Activated naive CD4-positive, alpha-beta T cell treated with anti-CD3 and anti-CD28 coated beads, Interleukin-2, amount 10 ng/mL, durations not matched to agents 7 days and 5 days (primary cell): ENCODE measurements around the gene PRL.

Source experiments
- CTCF ChIA-PET: fragments of 350-600 bp; sonication (Branson Sonifier 250); formaldehyde crosslinking; loops from one replicate; lab custom pipeline; 2021; ENCODE audit warnings: antibody characterized with exemption; lab: Charles Lee
- DNase-seq: peaks from one replicate; pipeline ENCODE4 v3.0.0-alpha.2; 2020
- H3K27ac Mint-ChIP-seq: one replicate; pipeline ENCODE4 v1.8.0; 2021; ENCODE audit warnings: mild to moderate bottlenecking, moderate library complexity, mixed read lengths
- H3K27me3 Mint-ChIP-seq: one replicate; pipeline ENCODE4 v1.8.0; 2021; ENCODE audit warnings: mild to moderate bottlenecking, mixed read lengths
- H3K36me3 Mint-ChIP-seq: one replicate; pipeline ENCODE4 v1.8.0; 2021; ENCODE audit warnings: mixed read lengths
- H3K4me1 Mint-ChIP-seq: one replicate; pipeline ENCODE4 v1.8.0; 2021; ENCODE audit warnings: mixed read lengths
- H3K4me3 Mint-ChIP-seq: one replicate; pipeline ENCODE4 v1.8.0; 2021; ENCODE audit warnings: mild to moderate bottlenecking, moderate library complexity, mixed read lengths
- H3K9me3 Mint-ChIP-seq: one replicate; pipeline ENCODE4 v1.8.0; 2021; ENCODE audit warnings: mixed read lengths

PRL gene

DNA sequence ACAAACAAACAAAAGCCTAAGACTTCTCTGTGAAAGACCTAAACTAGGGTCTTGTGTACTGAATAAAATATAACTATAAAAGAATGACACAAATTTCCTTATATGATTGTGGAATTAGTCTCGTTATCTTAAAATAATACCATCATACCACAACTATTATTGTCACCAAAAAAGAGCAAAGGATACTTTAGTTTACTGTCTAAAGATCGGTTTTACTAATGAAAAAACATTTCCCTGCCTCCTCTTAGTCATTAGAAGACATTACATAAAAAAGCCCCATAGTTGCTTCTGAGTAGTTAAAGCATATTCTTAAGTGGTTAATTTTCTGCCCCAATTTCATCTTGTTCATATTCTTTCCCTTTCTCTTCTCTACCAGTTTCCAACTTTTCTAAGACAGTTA is 33.1 kb downstream of the PRL start:
- H3K27me3 Mint-ChIP-seq: no peaks in the 10 kb centered on the region
- H3K4me3 Mint-ChIP-seq: no peak overlapping the region
- H3K4me1 Mint-ChIP-seq: no peaks in the 10 kb centered on the region
- CTCF ChIA-PET: no interaction called here
- H3K27ac Mint-ChIP-seq: no peak overlapping the region
- H3K36me3 Mint-ChIP-seq: no peaks in the 10 kb centered on the region
- H3K9me3 Mint-ChIP-seq: no peaks in the 10 kb centered on the region
- DNase-seq: no peak

DNA sequence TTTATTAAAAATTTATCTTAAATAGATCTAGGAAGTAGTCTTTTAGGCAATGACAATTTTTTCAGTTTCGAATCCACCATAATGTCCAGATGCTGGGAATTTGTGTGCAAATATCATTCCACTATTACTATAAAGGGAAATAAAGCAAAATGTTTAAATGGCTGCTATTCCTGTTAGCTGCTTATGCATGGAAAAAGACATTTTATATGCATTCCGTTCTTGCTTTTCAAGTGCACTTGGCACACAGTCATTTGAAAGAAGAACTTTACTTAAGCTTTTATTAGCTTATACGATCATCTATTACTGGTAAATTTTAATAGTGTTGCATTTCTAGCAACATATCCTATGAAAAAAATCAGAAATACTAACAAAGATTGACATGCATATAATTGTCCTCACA is 42.0 kb downstream of the PRL start:
- Mint-ChIP-seq H3K4me3 (no peak overlapping the region), H3K27ac (no peak overlapping the region), H3K27me3 (no peaks in the 10 kb centered on the region)

DNA sequence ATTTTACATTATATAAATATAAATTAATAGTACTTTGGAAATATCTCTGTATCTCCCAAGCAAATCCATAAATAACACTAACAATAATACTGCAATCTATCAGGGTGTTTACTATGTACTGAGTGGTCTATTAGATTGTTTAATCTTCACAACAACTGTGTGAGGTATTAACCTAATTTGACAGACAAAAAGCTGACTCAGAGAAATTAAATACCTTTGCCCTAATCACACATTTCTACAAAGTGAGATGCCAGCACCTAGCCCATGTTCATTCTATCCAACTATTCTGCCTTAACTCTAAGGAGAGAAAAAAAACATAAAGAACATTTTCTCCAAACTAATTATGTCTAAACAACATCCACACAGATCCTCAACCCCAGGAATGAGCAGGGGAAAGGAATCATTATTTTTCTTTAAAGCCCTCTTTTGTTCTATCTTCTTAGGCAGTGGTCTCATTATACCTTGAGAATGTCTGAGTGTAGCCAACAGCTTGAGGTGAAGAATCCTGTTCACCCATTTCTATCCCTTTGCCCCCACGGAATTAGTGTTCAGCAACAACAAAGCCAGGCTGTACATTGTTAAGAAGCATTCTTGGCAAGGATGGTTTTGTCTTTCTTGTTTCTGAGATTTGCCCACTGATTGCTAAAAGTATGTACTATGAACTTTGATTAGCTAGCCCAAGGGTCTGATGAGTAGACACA is 42.7 kb downstream of the PRL start:
- CTCF ChIA-PET: no interaction called here
- Mint-ChIP-seq H3K9me3 (peaks cover 2% of the 10 kb centered on the region), H3K36me3 (no peaks in the 10 kb centered on the region), H3K4me1 (no peaks in the 10 kb centered on the region), H3K27ac (no peak overlapping the region), H3K4me3 (no peak overlapping the region), H3K27me3 (no peaks in the 10 kb centered on the region)
- DNase-seq: no peak

More for the DNA sequence above, 42.0 kb downstream of the PRL start:
- Mint-ChIP-seq H3K4me1 (no peaks in the 10 kb centered on the region), H3K36me3 (no peaks in the 10 kb centered on the region), H3K9me3 (peaks cover 2% of the 10 kb centered on the region)
- CTCF ChIA-PET: no interaction called here
- no peak for DNase-seq

DNA sequence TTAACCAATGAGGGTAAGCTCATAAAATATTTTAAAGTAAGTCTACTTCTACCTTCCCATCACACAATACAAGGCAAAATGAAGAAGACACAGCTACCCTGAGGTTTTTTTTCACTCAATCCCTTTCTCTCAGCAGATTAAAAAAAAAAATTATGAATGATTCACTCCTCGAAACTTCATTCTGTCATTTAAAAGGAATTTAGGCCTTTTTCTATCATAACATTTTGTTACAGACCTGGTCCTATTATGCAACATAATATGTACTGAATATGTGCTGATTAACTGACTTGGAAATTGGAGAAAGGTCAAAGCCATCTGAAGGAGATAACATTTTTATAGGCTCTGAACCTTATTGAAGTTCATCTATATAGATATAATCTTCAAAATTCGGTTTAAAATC is 45.5 kb downstream of the PRL start:
- no peak for DNase-seq
- no peaks in the 10 kb centered on the region for H3K36me3 Mint-ChIP-seq
- CTCF ChIA-PET: no interaction called here
- no peak overlapping the region for H3K27ac Mint-ChIP-seq
- peaks cover 2% of the 10 kb centered on the region for H3K9me3 Mint-ChIP-seq
- H3K27me3 Mint-ChIP-seq: no peaks in the 10 kb centered on the region
- no peaks in the 10 kb centered on the region for H3K4me1 Mint-ChIP-seq
- no peak overlapping the region for H3K4me3 Mint-ChIP-seq

DNA sequence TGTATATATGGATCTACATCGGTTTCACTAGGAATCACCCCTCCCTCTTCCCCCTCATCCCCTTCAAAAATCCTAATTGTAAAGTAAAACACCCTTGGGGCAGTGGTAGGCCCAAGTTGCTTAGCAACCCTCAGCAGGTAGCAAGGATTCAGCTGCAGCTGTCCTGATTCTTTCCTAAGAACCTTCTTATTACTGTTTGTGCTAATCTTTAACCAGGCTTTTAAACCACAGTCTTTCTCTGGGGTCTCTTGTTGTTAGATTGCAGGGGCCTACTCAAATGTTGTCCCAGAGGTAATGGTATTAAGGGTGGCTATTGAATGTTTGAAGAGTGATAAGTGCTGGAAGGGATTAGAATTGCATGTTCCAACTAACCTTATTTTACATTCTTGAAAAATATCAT is 46.4 kb downstream of the PRL start:
- H3K4me3 Mint-ChIP-seq: no peak overlapping the region
- peaks cover 4% of the 10 kb centered on the region for H3K9me3 Mint-ChIP-seq
- H3K27ac Mint-ChIP-seq: no peak overlapping the region
- no peaks in the 10 kb centered on the region for H3K4me1 Mint-ChIP-seq
- CTCF ChIA-PET: interaction anchor here (0.5 kb wide), 1 partner anchor 235 kb away, joined by 3 read pairs; no protein-coding TSS in a partner anchor
- no peaks in the 10 kb centered on the region for H3K27me3 Mint-ChIP-seq
- no peaks in the 10 kb centered on the region for H3K36me3 Mint-ChIP-seq
- DNase-seq: no peak

DNA sequence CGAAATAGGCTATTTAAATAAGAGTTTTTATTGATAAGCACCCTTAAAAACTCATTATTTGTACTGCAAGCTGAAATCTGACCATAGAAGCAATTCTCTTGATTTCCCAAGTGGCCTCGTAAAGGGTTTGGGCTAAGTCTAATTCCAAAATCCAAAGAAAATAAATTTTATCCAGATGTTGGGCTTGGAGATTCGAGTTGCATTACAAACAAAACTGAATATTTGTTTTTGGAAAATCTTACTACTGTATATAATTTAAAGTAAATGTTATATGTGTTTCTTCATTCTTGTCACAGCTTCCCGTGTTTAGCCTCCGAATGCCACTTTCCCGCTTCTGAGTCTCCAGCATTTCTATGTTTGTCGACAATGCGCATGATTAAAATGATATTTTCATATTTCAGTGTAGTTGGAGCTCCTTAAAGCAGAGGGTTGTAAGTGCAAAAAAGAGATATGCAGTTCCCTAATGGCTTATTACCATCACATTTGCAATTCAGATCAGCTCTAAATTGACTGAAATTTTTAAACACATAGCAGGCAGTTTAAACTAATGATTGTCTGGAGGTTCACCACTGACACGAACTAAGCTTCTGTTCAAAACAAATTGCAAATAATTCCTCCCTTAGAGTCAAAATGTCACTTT is 47.0 kb downstream of the PRL start:
- Mint-ChIP-seq H3K27ac (no peak overlapping the region), H3K4me1 (no peaks in the 10 kb centered on the region), H3K9me3 (peaks cover 4% of the 10 kb centered on the region), H3K4me3 (no peak overlapping the region), H3K36me3 (no peaks in the 10 kb centered on the region), H3K27me3 (no peaks in the 10 kb centered on the region)
- CTCF ChIA-PET: interaction anchor here (0.5 kb wide), 1 partner anchor 234 kb away, joined by 3 read pairs; no protein-coding TSS in a partner anchor
- no peak for DNase-seq

DNA sequence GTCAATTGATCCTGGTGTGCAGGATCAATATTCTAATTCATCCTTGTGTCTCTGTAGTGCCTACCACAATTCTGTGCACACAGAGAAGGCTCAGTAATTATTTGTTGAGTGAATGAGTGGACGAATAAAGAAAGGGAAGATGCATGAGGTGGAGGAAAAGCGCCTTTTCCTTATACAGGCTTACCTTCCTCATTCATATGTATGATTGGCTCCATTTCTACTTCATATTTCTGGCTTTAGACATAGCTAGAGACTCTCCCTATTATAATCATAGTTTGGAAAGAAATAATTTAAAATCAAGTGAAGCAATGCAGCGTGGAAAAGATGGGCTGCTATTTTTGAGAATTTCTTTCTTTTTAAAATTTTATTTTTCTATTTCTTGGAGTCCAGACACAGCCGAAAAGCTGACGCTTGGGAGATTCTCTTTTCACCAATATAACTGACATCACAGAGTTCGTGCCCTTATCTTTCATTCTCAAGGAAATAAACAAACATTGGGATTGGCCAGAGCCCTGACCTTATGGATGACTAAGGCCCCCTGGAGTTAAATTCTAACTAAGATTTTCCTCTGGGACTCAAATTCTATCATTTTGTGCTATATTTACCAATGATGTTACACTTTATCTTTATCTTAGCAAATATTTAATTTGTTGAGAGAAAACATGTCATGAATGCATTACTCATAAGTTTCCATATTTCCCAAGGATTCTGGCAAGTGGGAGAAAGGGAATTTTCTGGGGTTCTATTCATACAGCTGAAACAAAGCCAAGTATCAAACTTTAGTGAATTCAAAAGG is 48.1 kb downstream of the PRL start:
- Mint-ChIP-seq H3K9me3 (peaks cover 4% of the 10 kb centered on the region), H3K4me1 (no peaks in the 10 kb centered on the region), H3K4me3 (no peak overlapping the region), H3K27me3 (no peaks in the 10 kb centered on the region), H3K27ac (no peak overlapping the region), H3K36me3 (no peaks in the 10 kb centered on the region)
- no peak for DNase-seq
- CTCF ChIA-PET: no interaction called here

DNA sequence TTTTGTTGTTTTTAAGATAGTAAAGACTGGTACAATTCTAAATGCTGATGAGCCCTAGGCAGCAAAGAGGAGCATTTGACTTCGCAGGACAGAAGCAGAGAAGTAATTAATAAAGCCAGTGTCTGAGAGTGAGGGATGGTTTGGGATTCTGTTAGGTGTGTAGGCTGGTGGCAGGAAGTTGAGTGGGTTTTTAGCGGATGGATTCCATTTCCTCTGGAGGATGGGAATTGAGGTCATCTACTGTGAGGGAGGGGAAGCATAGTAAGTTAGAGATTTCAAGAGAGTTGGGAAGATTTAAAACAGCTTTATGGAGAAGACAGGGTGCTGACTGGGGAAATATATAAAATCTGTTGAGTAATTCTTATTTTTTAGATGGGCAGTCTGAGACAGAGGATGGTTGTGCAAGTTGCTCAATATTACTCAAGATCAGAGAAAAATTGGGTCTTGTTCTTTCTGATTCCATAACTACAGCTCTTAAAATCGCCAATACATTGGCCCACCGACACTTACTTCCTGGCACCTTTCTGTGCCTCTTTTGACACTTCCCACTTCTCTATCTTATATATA is 48.8 kb downstream of the PRL start:
- no peaks in the 10 kb centered on the region for H3K27me3 Mint-ChIP-seq
- no peak overlapping the region for H3K4me3 Mint-ChIP-seq

DNA sequence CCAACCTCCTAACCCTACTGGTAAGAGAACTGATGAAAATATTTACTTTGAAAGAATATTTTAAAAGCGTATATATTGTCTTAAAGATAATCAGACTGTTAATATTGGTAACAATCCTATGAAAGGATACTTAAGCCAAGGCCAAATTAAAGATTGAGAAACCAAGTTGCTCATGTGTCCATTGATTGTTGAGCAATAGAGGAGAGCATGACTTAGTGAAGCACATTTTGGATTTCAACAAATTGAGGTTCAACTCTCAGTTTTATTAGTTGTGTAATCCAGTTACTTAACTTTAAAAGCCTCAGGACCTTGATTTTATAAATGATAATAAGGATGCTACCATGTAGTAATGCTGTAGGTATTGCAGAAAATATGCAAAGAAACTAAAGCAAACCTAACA is 56.8 kb downstream of the PRL start:
- peaks cover 7% of the 10 kb centered on the region for H3K9me3 Mint-ChIP-seq
- no peak overlapping the region for H3K27ac Mint-ChIP-seq
- DNase-seq: no peak
- H3K4me3 Mint-ChIP-seq: no peak overlapping the region
- CTCF ChIA-PET: no interaction called here
- H3K4me1 Mint-ChIP-seq: no peaks in the 10 kb centered on the region
- H3K36me3 Mint-ChIP-seq: no peaks in the 10 kb centered on the region
- H3K27me3 Mint-ChIP-seq: no peaks in the 10 kb centered on the region

More for the DNA sequence above, 48.8 kb downstream of the PRL start:
- H3K9me3 Mint-ChIP-seq: peaks cover 3% of the 10 kb centered on the region
- H3K36me3 Mint-ChIP-seq: no peaks in the 10 kb centered on the region
- no peak overlapping the region for H3K27ac Mint-ChIP-seq
- CTCF ChIA-PET: no interaction called here
- DNase-seq: no peak
- no peaks in the 10 kb centered on the region for H3K4me1 Mint-ChIP-seq

DNA sequence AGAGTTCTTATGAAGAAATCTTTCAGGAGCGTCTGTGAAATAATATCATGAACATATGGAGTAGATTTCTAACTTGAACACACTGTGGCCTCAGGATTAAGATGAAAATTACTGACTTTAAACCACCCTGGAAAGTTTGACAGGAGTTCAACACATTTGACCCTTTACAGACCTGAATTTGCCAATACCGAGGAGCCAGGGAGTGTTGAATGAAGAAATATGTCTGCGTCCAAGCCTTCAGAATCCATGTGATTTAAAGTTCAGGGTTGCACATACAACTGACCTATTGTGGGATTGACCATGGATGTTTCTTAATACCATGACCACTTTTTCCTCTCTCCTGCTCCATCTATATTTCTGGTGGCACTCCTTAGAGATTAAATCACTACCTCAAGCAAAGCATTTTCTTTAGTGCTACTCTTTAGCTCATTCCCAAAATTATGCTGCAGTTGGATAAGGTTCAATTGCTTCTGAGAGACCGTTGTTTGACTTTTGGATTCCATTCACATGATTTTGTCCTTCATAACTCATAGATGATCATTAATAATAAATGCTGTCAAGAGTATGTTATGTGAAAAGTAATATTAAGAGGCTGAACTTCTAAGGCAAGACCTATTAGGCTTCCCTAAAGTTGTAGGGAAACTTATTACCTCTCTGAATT is 57.4 kb downstream of the PRL start:
- H3K4me1 Mint-ChIP-seq: no peaks in the 10 kb centered on the region
- DNase-seq: no peak
- H3K9me3 Mint-ChIP-seq: peaks cover 7% of the 10 kb centered on the region
- H3K4me3 Mint-ChIP-seq: no peak overlapping the region
- CTCF ChIA-PET: no interaction called here
- no peak overlapping the region for H3K27ac Mint-ChIP-seq
- H3K27me3 Mint-ChIP-seq: no peaks in the 10 kb centered on the region
- H3K36me3 Mint-ChIP-seq: no peaks in the 10 kb centered on the region

DNA sequence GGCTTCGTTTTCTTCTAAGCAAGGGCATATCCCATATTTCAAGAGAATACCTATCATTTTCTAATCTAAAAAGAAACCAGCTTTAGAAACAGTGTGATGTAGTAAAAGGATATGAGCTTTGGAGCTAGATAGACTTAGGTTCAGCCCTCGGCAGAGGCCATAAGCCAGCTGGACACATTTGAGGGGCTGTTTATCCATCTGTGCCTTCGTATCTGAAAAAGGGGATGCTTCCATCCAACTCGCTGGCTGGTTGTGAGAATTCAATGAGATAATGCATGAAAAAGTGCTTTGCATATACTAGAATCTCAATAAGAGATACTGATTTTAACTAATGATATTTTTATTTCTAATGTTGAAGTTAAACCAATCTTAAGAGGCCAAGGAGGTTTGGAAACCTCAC is 58.0 kb downstream of the PRL start:
- no peaks in the 10 kb centered on the region for H3K36me3 Mint-ChIP-seq
- CTCF ChIA-PET: no interaction called here
- H3K9me3 Mint-ChIP-seq: peaks cover 7% of the 10 kb centered on the region
- no peak for DNase-seq
- H3K27ac Mint-ChIP-seq: no peak overlapping the region
- no peaks in the 10 kb centered on the region for H3K27me3 Mint-ChIP-seq
- no peak overlapping the region for H3K4me3 Mint-ChIP-seq
- H3K4me1 Mint-ChIP-seq: no peaks in the 10 kb centered on the region

DNA sequence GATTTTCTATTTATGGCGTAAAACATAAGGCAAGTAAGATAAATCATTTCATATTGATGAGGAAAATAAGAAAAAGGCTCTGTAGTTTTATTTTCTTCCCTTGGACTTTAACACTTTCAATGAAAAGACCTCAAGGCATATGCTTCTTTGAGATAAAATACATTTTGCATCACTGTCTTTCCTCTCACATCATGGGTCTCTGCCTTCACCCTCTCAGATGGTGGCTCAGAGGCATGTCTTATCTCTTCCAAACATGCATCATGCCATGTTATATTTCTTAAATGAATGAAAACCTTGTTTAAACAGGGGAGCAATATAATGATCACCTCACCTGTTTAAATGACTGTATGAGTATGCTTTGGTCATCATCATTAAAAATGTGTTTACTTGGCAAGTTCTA is 59.3 kb downstream of the PRL start:
- CTCF ChIA-PET: no interaction called here
- no peak overlapping the region for H3K4me3 Mint-ChIP-seq
- no peaks in the 10 kb centered on the region for H3K36me3 Mint-ChIP-seq
- no peaks in the 10 kb centered on the region for H3K4me1 Mint-ChIP-seq
- no peaks in the 10 kb centered on the region for H3K27me3 Mint-ChIP-seq
- H3K27ac Mint-ChIP-seq: no peak overlapping the region
- peaks cover 2% of the 10 kb centered on the region for H3K9me3 Mint-ChIP-seq
- DNase-seq: no peak
